DOHH2 (cell line): ENCODE measurements around the gene ECPAS.

ENCODE experiments used
- H3F3A ChIP-seq: fragments of 200-600 bp; sonication (generic), shearing (Covaris generic); 2 replicates; pipeline ENCODE4 v1.6.0; 2016; ENCODE audit warnings: antibody characterized with exemption, mild to moderate bottlenecking; ENCODE audit not compliant: control insufficient read depth, insufficient read depth
- H3K27ac ChIP-seq: fragments of 200-600 bp; sonication (generic); 2 replicates; pipeline ENCODE4 v1.5.1; 2014; ENCODE audit warnings: low read depth, mild to moderate bottlenecking, low read length, moderate library complexity
- H3K27me3 ChIP-seq: fragments of 200-600 bp; sonication (generic); 2 replicates; pipeline ENCODE4 v1.6.1; 2014; ENCODE audit warnings: mild to moderate bottlenecking, low read length, mixed read lengths; ENCODE audit not compliant: control insufficient read depth
- H3K36me3 ChIP-seq: fragments of 200-600 bp; sonication (generic); 2 replicates; pipeline ENCODE4 v1.6.1; 2014; ENCODE audit warnings: mild to moderate bottlenecking, low read length, moderate library complexity, mixed read lengths; ENCODE audit not compliant: control insufficient read depth
- H3K4me1 ChIP-seq: fragments of 200-600 bp; sonication (generic); 2 replicates; pipeline ENCODE4 v1.6.1; 2014; ENCODE audit warnings: mild to moderate bottlenecking, low read length, mixed read lengths; ENCODE audit not compliant: control insufficient read depth
- H3K4me2 ChIP-seq: fragments of 200-600 bp; sonication (generic); 2 replicates; pipeline ENCODE4 v1.6.0; 2014; ENCODE audit warnings: mild to moderate bottlenecking, low read length, moderate library complexity
- H3K4me3 ChIP-seq: fragments of 200-600 bp; sonication (generic); 2 replicates; pipeline ENCODE4 v1.5.1; 2014; ENCODE audit warnings: mild to moderate bottlenecking, low read length, mixed read lengths
- H3K79me2 ChIP-seq: fragments of 200-600 bp; sonication (generic); 2 replicates; pipeline ENCODE4 v1.6.1; 2014; ENCODE audit warnings: mild to moderate bottlenecking, low read length, mixed read lengths; ENCODE audit not compliant: control insufficient read depth
- H3K9me2 ChIP-seq: fragments of 200-600 bp; sonication (generic); replicated peaks from 2 replicates; pipeline ENCODE4 v1.6.1; 2014; ENCODE audit warnings: mild to moderate bottlenecking, low read length, mixed read lengths; ENCODE audit not compliant: control insufficient read depth
- H3K9me3 ChIP-seq: fragments of 200-600 bp; sonication (generic); 2 replicates; pipeline ENCODE4 v1.6.1; 2014; ENCODE audit warnings: antibody characterized with exemption, low read length, mixed read lengths; ENCODE audit not compliant: control insufficient read depth, insufficient read depth
- H4K20me1 ChIP-seq: fragments of 200-600 bp; sonication (generic); 2 replicates; pipeline ENCODE4 v1.6.0; 2014; ENCODE audit warnings: low read depth, mild to moderate bottlenecking, antibody characterized with exemption, low read length, moderate library complexity; ENCODE audit not compliant: control insufficient read depth, insufficient read depth
- CTCF ChIP-seq: fragments of 200-600 bp; sonication (generic); IDR thresholded peaks from one replicate; pipeline ENCODE4 v1.5.1; 2014; ENCODE audit warnings: antibody characterized with exemption, mild to moderate bottlenecking, low read depth, low read length; ENCODE audit not compliant: poor library complexity, severe bottlenecking
- EZH2phosphoT487 ChIP-seq: fragments of 200-600 bp; sonication (generic); IDR thresholded peaks from 2 replicates; pipeline ENCODE4 v1.6.1; 2017; ENCODE audit warnings: borderline replicate concordance, mild to moderate bottlenecking, antibody characterized with exemption, low read length, moderate library complexity, mixed read lengths

The ECPAS gene

GRCh38 chr9:111431684-111432083 is 52.5 kb downstream of the ECPAS start:
- Histone ChIP-seq H3K9me2 (no peaks in the 10 kb centered on the region), H3F3A (no peaks in the 10 kb centered on the region), H3K27me3 (no peaks in the 10 kb centered on the region), H3K79me2 (no peaks in the 10 kb centered on the region), H3K4me1 (no peaks in the 10 kb centered on the region), H3K4me3 (no peak overlapping the region), H3K9me3 (no peaks in the 10 kb centered on the region), H3K4me2 (no peak overlapping the region), H3K27ac (no peak overlapping the region), H4K20me1 (no peaks in the 10 kb centered on the region), H3K36me3 (peaks cover 61% of the 10 kb centered on the region)
- no peak for TF ChIP-seq EZH2phosphoT487
- TF ChIP-seq CTCF: no peak

GRCh38 chr9:111429175-111429574 is 55.0 kb downstream of the ECPAS start:
- Histone ChIP-seq H3K27me3 (no peaks in the 10 kb centered on the region), H3K27ac (no peak overlapping the region), H3K4me1 (no peaks in the 10 kb centered on the region), H4K20me1 (no peaks in the 10 kb centered on the region), H3K4me2 (no peak overlapping the region), H3K36me3 (peaks cover 72% of the 10 kb centered on the region), H3K79me2 (no peaks in the 10 kb centered on the region), H3F3A (no peaks in the 10 kb centered on the region), H3K9me3 (no peaks in the 10 kb centered on the region), H3K9me2 (no peaks in the 10 kb centered on the region), H3K4me3 (no peak overlapping the region)
- TF ChIP-seq CTCF: no peak
- no peak for TF ChIP-seq EZH2phosphoT487

GRCh38 chr9:111427186-111427585 is 57.0 kb downstream of the ECPAS start:
- Histone ChIP-seq H3K27me3 (no peaks in the 10 kb centered on the region), H3K36me3 (peaks cover 77% of the 10 kb centered on the region), H3K9me3 (no peaks in the 10 kb centered on the region), H3K4me1 (no peaks in the 10 kb centered on the region), H3F3A (no peaks in the 10 kb centered on the region), H3K27ac (no peak overlapping the region), H3K9me2 (no peaks in the 10 kb centered on the region), H4K20me1 (no peaks in the 10 kb centered on the region), H3K4me3 (no peak overlapping the region), H3K4me2 (no peak overlapping the region), H3K79me2 (no peaks in the 10 kb centered on the region)
- TF ChIP-seq EZH2phosphoT487 (no peak), CTCF (no peak)

GRCh38 chr9:111423389-111423788 is 60.8 kb downstream of the ECPAS start:
- no peaks in the 10 kb centered on the region for H3K9me3 ChIP-seq
- no peak overlapping the region for H3K4me2 ChIP-seq
- H3K27ac ChIP-seq: no peak overlapping the region
- H3K36me3 ChIP-seq: peaks cover 78% of the 10 kb centered on the region
- H3K4me3 ChIP-seq: no peak overlapping the region
- H3K9me2 ChIP-seq: no peaks in the 10 kb centered on the region
- TF ChIP-seq CTCF: no peak
- TF ChIP-seq EZH2phosphoT487: no peak
- no peaks in the 10 kb centered on the region for H3K27me3 ChIP-seq
- no peaks in the 10 kb centered on the region for H3K79me2 ChIP-seq
- H3K4me1 ChIP-seq: no peaks in the 10 kb centered on the region
- H3F3A ChIP-seq: no peaks in the 10 kb centered on the region
- no peaks in the 10 kb centered on the region for H4K20me1 ChIP-seq
